ENCODE results near the gene ENO4. TPM values are rescaled to one million over a fixed set of nuclear protein-coding genes. Genes with fewer than 3 reads are reported as not detected.

The ENO4 gene
- total and polyA plus RNA-seq, 2 experiments from 2014 or later, result 0.24 to 0.44 TPM

GRCh38 chr10:116866987-116867595 is 17.8 kb downstream of the ENO4 start:
- DNase-seq (ENCODE audit: low spot score), result no peak
- Mint-ChIP-seq H3K9me3 (peaks cover 3% of the 10 kb centered on the region), H3K36me3 (ENCODE audit: low read depth) (peaks cover under 1% of the 10 kb centered on the region)

More at GRCh38 chr10:116866987-116867595, 17.8 kb downstream of the ENO4 start:
- peaks cover 4% of the 10 kb centered on the region; the same call in 1 of the 2 replicates for H3K9me2 ChIP-seq (ENCODE audit: insufficient read depth)
- no peak overlapping the region for H3K4me3 ChIP-seq
- H3K27me3 Mint-ChIP-seq (ENCODE audit: insufficient read depth, low read depth, poor library complexity), result peaks cover 2% of the 10 kb centered on the region
- no peaks in the 10 kb centered on the region for H3K27me3 ChIP-seq (ENCODE audit: insufficient read depth)
- H4K20me1 ChIP-seq (replicated peaks; ENCODE audit: insufficient read depth), result no peaks in the 10 kb centered on the region
- TF ChIP-seq EZH2 (IDR thresholded peaks at IDR 0.05; ENCODE audit: low read depth, unreplicated experiment) (no peak), ZNF114 (CRISPR knock-in tag; IDR thresholded peaks at IDR 0.05) (no peak), STAT1 (IDR thresholded peaks at IDR 0.05; ENCODE audit: unreplicated experiment) (no peak), JUNB (IDR thresholded peaks at IDR 0.05; ENCODE audit: unreplicated experiment) (no peak), NANOG (IDR thresholded peaks at IDR 0.05; ENCODE audit: borderline replicate concordance) (no peak), CREB1 (CRISPR knock-in tag; IDR thresholded peaks at IDR 0.05; ENCODE audit: low read depth) (no peak)
- TF ChIP-seq, protein P1, sequence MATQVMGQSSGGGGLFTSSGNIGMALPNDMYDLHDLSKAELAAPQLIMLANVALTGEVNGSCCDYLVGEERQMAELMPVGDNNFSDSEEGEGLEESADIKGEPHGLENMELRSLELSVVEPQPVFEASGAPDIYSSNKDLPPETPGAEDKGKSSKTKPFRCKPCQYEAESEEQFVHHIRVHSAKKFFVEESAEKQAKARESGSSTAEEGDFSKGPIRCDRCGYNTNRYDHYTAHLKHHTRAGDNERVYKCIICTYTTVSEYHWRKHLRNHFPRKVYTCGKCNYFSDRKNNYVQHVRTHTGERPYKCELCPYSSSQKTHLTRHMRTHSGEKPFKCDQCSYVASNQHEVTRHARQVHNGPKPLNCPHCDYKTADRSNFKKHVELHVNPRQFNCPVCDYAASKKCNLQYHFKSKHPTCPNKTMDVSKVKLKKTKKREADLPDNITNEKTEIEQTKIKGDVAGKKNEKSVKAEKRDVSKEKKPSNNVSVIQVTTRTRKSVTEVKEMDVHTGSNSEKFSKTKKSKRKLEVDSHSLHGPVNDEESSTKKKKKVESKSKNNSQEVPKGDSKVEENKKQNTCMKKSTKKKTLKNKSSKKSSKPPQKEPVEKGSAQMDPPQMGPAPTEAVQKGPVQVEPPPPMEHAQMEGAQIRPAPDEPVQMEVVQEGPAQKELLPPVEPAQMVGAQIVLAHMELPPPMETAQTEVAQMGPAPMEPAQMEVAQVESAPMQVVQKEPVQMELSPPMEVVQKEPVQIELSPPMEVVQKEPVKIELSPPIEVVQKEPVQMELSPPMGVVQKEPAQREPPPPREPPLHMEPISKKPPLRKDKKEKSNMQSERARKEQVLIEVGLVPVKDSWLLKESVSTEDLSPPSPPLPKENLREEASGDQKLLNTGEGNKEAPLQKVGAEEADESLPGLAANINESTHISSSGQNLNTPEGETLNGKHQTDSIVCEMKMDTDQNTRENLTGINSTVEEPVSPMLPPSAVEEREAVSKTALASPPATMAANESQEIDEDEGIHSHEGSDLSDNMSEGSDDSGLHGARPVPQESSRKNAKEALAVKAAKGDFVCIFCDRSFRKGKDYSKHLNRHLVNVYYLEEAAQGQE (IDR thresholded peaks at IDR 0.05; ENCODE audit: unreplicated experiment), result no peak
- TF ChIP-seq, protein P2, sequence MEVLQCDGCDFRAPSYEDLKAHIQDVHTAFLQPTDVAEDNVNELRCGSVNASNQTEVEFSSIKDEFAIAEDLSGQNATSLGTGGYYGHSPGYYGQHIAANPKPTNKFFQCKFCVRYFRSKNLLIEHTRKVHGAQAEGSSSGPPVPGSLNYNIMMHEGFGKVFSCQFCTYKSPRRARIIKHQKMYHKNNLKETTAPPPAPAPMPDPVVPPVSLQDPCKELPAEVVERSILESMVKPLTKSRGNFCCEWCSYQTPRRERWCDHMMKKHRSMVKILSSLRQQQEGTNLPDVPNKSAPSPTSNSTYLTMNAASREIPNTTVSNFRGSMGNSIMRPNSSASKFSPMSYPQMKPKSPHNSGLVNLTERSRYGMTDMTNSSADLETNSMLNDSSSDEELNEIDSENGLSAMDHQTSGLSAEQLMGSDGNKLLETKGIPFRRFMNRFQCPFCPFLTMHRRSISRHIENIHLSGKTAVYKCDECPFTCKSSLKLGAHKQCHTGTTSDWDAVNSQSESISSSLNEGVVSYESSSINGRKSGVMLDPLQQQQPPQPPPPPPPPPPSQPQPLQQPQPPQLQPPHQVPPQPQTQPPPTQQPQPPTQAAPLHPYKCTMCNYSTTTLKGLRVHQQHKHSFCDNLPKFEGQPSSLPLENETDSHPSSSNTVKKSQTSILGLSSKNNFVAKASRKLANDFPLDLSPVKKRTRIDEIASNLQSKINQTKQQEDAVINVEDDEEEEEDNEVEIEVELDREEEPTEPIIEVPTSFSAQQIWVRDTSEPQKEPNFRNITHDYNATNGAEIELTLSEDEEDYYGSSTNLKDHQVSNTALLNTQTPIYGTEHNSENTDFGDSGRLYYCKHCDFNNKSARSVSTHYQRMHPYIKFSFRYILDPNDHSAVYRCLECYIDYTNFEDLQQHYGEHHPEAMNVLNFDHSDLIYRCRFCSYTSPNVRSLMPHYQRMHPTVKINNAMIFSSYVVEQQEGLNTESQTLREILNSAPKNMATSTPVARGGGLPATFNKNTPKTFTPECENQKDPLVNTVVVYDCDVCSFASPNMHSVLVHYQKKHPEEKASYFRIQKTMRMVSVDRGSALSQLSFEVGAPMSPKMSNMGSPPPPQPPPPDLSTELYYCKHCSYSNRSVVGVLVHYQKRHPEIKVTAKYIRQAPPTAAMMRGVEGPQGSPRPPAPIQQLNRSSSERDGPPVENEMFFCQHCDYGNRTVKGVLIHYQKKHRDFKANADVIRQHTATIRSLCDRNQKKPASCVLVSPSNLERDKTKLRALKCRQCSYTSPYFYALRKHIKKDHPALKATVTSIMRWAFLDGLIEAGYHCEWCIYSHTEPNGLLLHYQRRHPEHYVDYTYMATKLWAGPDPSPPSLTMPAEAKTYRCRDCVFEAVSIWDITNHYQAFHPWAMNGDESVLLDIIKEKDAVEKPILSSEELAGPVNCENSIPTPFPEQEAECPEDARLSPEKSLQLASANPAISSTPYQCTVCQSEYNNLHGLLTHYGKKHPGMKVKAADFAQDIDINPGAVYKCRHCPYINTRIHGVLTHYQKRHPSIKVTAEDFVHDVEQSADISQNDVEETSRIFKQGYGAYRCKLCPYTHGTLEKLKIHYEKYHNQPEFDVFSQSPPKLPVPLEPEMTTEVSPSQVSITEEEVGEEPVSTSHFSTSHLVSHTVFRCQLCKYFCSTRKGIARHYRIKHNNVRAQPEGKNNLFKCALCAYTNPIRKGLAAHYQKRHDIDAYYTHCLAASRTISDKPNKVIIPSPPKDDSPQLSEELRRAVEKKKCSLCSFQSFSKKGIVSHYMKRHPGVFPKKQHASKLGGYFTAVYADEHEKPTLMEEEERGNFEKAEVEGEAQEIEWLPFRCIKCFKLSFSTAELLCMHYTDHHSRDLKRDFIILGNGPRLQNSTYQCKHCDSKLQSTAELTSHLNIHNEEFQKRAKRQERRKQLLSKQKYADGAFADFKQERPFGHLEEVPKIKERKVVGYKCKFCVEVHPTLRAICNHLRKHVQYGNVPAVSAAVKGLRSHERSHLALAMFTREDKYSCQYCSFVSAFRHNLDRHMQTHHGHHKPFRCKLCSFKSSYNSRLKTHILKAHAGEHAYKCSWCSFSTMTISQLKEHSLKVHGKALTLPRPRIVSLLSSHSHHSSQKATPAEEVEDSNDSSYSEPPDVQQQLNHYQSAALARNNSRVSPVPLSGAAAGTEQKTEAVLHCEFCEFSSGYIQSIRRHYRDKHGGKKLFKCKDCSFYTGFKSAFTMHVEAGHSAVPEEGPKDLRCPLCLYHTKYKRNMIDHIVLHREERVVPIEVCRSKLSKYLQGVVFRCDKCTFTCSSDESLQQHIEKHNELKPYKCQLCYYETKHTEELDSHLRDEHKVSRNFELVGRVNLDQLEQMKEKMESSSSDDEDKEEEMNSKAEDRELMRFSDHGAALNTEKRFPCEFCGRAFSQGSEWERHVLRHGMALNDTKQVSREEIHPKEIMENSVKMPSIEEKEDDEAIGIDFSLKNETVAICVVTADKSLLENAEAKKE (CRISPR knock-in tag; IDR thresholded peaks at IDR 0.05), result no peak
- peaks cover 7% of the 10 kb centered on the region; the same call in 1 of the 2 replicates for H3K4me1 ChIP-seq (ENCODE audit: insufficient read depth)
- no peak overlapping the region for H2AFZ ChIP-seq
- no peak overlapping the region for H3K4me2 ChIP-seq
- no peaks in the 10 kb centered on the region for H3F3A ChIP-seq (replicated peaks; ENCODE audit: low read depth)
- H3K36me3 ChIP-seq (ENCODE audit: insufficient read depth), result no peaks in the 10 kb centered on the region
- no peak for ATAC-seq
- no peak overlapping the region for H3K27ac ChIP-seq (ENCODE audit: low read depth)
- no peak overlapping the region for H3K27ac Mint-ChIP-seq
- H3K79me2 ChIP-seq (replicated peaks; ENCODE audit: insufficient read depth), result no peaks in the 10 kb centered on the region
- peaks cover 11% of the 10 kb centered on the region for H3K4me1 Mint-ChIP-seq
- no peak overlapping the region for H3K4me3 Mint-ChIP-seq
